Left ventricle myocardium inferior (tissue), 1 donor: ENCODE measurements around the gene SLC25A25. TPM values are rescaled to one million over a fixed set of nuclear protein-coding genes. Genes with fewer than 3 reads are reported as not detected.

Source experiments
- DNase-seq: peaks from one replicate; pipeline ENCODE4 v3.0.0-alpha.2; 2020
- H3K27ac ChIP-seq: fragments of 200-600 bp; replicated peaks from 2 replicates; pipeline ENCODE4 v1.8.0; 2021
- H3K27me3 ChIP-seq: fragments of 200-600 bp; 2 replicates; pipeline ENCODE4 v1.8.0; 2021; ENCODE audit warnings: low read depth
- H3K36me3 ChIP-seq: fragments of 200-600 bp; 2 replicates; pipeline ENCODE4 v1.8.0; 2021
- H3K4me1 ChIP-seq: fragments of 200-600 bp; 2 replicates; pipeline ENCODE4 v1.8.0; 2021
- H3K4me3 ChIP-seq: fragments of 200-600 bp; 2 replicates; pipeline ENCODE4 v1.8.0; 2021; ENCODE audit warnings: mild to moderate bottlenecking, moderate library complexity
- H3K9me3 ChIP-seq: fragments of 200-600 bp; replicated peaks from 2 replicates; pipeline ENCODE4 v1.8.0; 2021
- CTCF ChIP-seq: fragments of 200-600 bp; IDR thresholded peaks from 2 replicates; pipeline ENCODE4 v1.8.0; 2021; ENCODE audit warnings: antibody characterized with exemption, mild to moderate bottlenecking, borderline replicate concordance
- intact Hi-C: fragments of 100-400 bp; cut with micrococcal nuclease; formaldehyde crosslinking; loops from one replicate; pipeline ENCODE4 v1.11.0; 2022
- total RNA-seq: library from RNA; stranded (reverse); fragmentation: NEBNext Ultra II Directional; extraction: Animal tissue kit (Norgen Biotek cat#: 25700); gene quantifications from one replicate; pipeline ENCODE4 v1.2.1, GENCODE V29; 2021
- donor health status: DM: no; HTN: yes; CAD: no; lungs with severe emphysema.

The SLC25A25 gene
- total RNA-seq, 1 donor from 2014 or later, result 5.4 TPM

GRCh38 chr9:128142596-128142995, 74.6 kb downstream of the SLC25A25 start:
- peaks cover 14% of the 10 kb centered on the region for H3K4me1 ChIP-seq
- H3K27ac ChIP-seq, result peak overlapping the region; percentile 68
- intact Hi-C loops, result no loop called here
- H3K9me3 ChIP-seq, result no peaks in the 10 kb centered on the region
- DNase-seq, result no peak
- H3K36me3 ChIP-seq, result no peaks in the 10 kb centered on the region
- H3K4me3 ChIP-seq, result no peak overlapping the region
- H3K27me3 ChIP-seq, result no peaks in the 10 kb centered on the region
- TF ChIP-seq CTCF, result no peak

- H3K9me3 ChIP-seq, result no peaks in the 10 kb centered on the region
- peak overlapping the region; percentile 68 for H3K27ac ChIP-seq
- H3K4me3 ChIP-seq, result no peak overlapping the region
- H3K4me1 ChIP-seq, result peaks cover 19% of the 10 kb centered on the region
- TF ChIP-seq CTCF, result no peak
- intact Hi-C loops, result no loop called here
- DNase-seq, result no peak
- no peaks in the 10 kb centered on the region for H3K36me3 ChIP-seq
- no peaks in the 10 kb centered on the region for H3K27me3 ChIP-seq
Measured at GRCh38 chr9:128143525-128144238, 75.7 kb downstream of the SLC25A25 start.

GRCh38 chr9:128144239-128145181, 76.5 kb downstream of the SLC25A25 start:
- TF ChIP-seq CTCF, result no peak
- no peak overlapping the region for H3K4me3 ChIP-seq
- intact Hi-C loops, result no loop called here
- H3K4me1 ChIP-seq, result peaks cover 27% of the 10 kb centered on the region
- no peaks in the 10 kb centered on the region for H3K9me3 ChIP-seq
- no peaks in the 10 kb centered on the region for H3K27me3 ChIP-seq
- no peak for DNase-seq
- H3K27ac ChIP-seq, result peak overlapping the region; percentile 68
- H3K36me3 ChIP-seq, result no peaks in the 10 kb centered on the region

- H3K27me3 ChIP-seq, result no peaks in the 10 kb centered on the region
- no peak overlapping the region for H3K4me3 ChIP-seq
- H3K36me3 ChIP-seq, result no peaks in the 10 kb centered on the region
- no peak for TF ChIP-seq CTCF
- peaks cover 38% of the 10 kb centered on the region for H3K4me1 ChIP-seq
- intact Hi-C loops, result no loop called here
- H3K9me3 ChIP-seq, result no peaks in the 10 kb centered on the region
- no peak for DNase-seq
- H3K27ac ChIP-seq, result no peak overlapping the region
Measured at GRCh38 chr9:128145536-128145935, 77.5 kb downstream of the SLC25A25 start.

GRCh38 chr9:128145951-128146351, 77.9 kb downstream of the SLC25A25 start:
- Histone ChIP-seq H3K9me3 (no peaks in the 10 kb centered on the region), H3K27ac (no peak overlapping the region), H3K36me3 (no peaks in the 10 kb centered on the region), H3K4me3 (no peak overlapping the region), H3K4me1 (peaks cover 41% of the 10 kb centered on the region), H3K27me3 (no peaks in the 10 kb centered on the region)
- DNase-seq, result no peak
- intact Hi-C loops, result no loop called here
- no peak for TF ChIP-seq CTCF
